22Rv1 (cell line): ENCODE results near the gene IL23R.

Source experiments
- H3K27ac ChIP-seq: fragments of 450-650 bp; 2 replicates; pipeline ENCODE4 v1.5.1; 2017
- CTCF ChIP-seq: fragments of 450-650 bp; IDR thresholded peaks from 2 replicates; pipeline ENCODE4 v1.5.1; 2017; ENCODE audit warnings: mild to moderate bottlenecking
- ZFX ChIP-seq: fragments of 450-650 bp; IDR thresholded peaks from 2 replicates; pipeline ENCODE4 v1.6.1; 2017; ENCODE audit warnings: antibody characterized with exemption, borderline replicate concordance

IL23R gene

GRCh38 chr1:67166196-67166595, at the start of gene IL23R:
IL23R (plus strand) TSS chr1:67166454; CDS start chr1:67168121, 1,667 bp downstream.
- no peak for TF ChIP-seq CTCF
- TF ChIP-seq ZFX, result no peak
- H3K27ac ChIP-seq, result no peak within 1 kb of the TSS

DNA sequence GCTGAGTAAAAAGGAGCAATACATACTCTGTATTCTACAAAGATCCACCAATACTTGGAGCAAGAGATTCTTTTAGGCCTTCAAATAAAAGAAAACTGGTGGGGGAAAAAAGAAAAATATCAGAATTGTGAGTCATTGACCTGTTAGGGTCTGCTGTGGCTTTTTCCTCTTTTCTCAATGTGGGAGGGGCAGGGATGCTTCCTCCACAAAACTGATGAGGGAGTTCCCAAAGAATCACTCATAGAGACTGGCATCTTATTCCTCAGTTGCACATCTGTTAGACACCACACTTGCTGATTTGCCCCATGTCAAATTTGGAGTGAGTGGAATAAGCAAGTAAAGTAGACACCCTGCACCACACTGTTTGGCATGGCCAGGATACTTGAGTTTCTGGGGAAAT, 48.1 kb upstream of the IL23R start:
- TF ChIP-seq CTCF (no peak), ZFX (no peak)

GRCh38 chr1:67118646-67119045, 47.6 kb upstream of the IL23R start:
- no peak overlapping the region for H3K27ac ChIP-seq
- TF ChIP-seq CTCF (no peak), ZFX (no peak)

More for the DNA sequence above, 48.1 kb upstream of the IL23R start:
- H3K27ac ChIP-seq, result no peak overlapping the region

GRCh38 chr1:67120855-67121619, 45.2 kb upstream of the IL23R start:
- H3K27ac ChIP-seq, result no peak overlapping the region
- TF ChIP-seq ZFX (no peak), CTCF (no peak)

- no peak overlapping the region for H3K27ac ChIP-seq
- TF ChIP-seq ZFX (no peak), CTCF (no peak)
Measured at GRCh38 chr1:67124455-67124854, 41.8 kb upstream of the IL23R start.

- no peak overlapping the region for H3K27ac ChIP-seq
- TF ChIP-seq CTCF, result peak; percentile 15; the same call in 1 of the 2 replicates
- no peak for TF ChIP-seq ZFX
Measured at GRCh38 chr1:67126111-67126746, 40.0 kb upstream of the IL23R start.

GRCh38 chr1:67126974-67127373, 39.3 kb upstream of the IL23R start:
- H3K27ac ChIP-seq, result no peak overlapping the region
- no peak for TF ChIP-seq ZFX
- no peak for TF ChIP-seq CTCF
